SW480 (cell line): ENCODE results near the gene RMI2.
"Not testable (repeated sequence)": the region's sequence is repeated elsewhere in the genome, so short reads cannot be mapped to it uniquely, and the experiment has no call there.

Experiments used
- DNase-seq: peaks from one replicate; pipeline ENCODE4 v3.0.0-alpha.2; 2016; ENCODE audit warnings: low spot score

Gene RMI2

DNA sequence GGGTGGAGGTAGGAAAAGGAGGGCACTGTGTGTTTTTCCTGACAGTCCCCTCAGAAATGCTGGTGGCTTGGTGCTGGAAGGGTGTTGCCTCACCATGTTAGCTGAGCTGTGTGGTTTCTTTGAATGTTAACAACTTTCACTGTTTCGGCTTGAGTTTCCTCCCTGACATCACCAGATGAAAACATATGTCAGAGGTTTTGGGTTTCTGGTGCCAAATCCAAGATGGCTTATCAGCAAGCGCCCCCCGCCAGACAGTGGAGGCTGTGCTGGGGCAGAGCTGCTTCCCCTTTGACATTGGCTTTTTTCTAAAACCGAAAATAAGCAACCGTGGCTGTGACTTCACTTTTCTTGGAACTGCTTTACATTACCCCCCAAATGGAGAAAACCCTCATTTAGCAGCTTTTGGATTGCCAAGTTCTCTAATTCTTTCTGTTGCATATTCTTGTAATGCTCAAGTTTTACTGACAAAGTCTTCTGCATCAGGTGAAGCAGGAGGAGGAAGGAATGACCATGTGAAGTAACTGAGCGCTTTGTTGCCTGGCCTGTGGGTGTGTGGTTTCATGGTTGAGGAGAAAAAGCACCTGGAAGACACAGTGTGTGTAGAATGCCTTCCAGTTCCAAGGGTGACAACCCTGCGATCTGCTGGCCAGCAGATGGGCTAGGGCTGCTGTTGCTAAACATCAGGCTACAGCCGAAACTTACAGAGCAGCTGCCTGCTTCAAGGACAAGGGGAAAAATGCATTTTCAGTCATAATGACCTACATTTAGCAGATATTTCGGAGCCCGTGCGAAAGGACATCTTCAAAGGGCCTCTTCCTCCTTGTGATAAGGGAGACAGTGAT lies 9.7 kb downstream of the RMI2 start:
- DNase-seq = no peak

DNA sequence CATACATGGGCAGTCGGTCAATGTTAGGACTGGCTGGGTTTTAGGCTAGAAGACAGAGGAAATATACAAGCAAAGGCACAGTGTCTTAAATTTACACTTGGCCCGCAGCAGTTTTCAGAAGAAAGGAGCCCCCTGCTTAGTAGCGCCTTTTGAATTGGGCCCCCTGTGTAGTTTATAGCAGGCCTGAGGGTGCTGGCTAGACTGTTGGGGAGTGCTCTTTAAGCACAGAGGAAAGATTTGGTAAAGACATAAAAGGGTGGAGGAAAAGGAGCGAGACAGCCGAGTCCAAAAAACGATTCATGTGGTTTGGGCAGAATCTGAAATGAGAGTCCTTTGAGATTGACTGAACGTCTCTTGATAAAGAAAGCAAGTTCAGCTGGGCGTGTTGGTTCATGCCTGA lies 10.6 kb downstream of the RMI2 start:
- DNase-seq = no peak

DNA sequence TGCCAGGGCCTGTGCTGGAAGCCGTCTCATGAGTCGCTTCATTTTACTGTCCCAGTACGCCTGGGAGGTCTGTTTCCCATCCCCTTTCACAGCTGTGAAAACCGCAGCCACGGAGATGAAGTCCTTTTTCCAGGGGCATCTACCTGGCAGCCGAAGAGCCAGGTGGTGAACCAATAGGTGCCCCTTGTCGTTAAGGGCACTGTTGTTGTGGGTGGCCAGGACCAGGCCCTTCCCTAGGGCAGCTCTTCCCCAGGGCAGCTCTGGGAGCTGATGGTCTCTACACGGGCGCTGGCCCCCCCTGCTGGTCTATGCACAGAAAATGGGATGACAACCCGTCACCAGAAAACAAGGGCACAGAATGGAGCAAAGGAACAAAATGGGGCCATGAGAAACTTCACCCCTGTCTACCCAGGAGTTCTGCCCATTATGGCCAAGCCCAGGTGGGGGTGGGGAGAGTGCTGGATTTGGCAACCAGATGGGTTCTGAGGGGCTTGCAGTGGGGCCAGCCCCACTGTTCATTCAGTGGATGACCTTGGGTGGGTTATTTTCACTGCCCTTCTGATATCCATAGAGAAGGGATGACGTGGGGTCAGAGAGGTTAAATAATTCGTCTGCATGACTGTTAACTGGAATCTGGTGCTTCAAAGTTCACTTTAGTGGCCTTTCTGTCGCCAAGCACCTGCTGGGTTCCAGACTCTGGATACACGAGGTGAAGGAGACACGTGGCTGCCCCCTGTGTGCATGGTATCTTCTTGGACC lies 11.5 kb downstream of the RMI2 start:
- peak; percentile 47 for DNase-seq

DNA sequence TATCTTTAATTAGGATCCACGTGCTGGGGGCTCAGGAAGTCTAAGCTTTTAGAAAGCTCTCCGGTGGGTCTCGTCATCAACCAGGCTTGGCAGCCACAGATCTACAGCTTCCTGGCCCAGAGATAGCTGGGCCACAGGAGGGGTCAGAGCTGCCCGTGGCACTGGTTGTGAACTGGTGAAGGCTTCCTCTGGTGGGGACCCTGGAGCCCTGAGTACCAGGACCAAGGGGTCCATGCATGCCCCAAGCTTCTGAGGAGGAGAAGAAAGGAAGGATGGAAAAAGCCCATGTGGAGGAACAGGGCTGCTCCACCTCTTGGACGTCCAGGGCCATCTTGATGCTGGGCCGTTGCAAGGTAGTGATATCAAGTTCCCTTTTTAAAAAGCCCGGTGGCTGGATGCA lies 13.3 kb downstream of the RMI2 start:
- DNase-seq = no peak

DNA sequence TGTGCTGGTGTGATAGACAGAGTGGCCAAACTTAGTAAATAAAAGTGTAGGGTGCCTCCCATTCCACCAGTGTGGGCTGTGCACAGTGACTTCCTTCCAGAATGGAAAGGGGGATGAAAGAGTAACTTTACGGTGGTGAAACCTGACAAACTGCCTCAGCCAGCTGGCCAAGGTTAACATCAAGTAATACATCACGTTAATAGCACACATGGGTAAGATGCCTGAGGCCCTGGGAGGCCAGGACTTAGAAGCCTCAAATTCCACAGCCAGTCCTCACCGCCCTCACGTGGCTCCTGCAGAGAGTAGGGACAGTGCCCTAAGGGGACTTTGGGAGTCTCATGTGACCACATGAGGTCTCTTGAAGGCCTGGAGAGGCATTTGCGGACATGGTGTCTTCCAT lies 14.1 kb downstream of the RMI2 start:
- DNase-seq = no peak

DNA sequence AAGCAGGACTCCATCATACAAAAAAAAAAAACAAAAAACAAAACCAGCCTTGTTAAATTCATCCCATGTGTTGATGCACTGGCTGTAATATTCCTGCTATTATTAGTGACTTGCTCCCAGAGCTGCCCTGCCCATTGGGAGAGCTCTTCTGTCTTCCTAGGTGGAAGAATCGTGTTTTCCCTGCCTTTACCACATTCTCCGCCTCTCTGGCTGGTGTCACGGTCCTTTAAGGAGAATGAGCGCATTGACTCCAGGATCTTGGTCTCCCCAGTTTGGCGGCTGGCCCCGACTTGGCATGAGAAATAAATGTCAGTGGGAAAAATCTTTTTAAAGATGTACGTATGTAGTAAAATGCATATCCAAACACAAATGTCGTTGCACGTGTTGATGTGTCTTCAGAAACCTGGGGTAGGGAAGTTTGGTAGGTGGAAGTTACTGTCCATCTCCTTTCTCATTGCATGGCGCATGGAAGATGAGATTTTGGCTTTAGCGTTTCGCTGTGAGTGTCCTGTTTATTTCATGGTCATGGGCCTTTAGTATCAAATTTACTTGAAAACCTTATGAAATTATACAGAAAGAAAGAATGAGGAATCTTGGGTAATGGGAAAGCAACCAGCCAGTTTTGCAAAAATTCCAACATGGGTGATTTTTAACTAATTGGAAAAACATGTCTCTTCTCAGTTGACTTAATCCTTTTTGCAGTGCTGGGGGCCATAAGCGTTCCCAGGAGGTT lies 15.5 kb downstream of the RMI2 start:
- DNase-seq = no peak

DNA sequence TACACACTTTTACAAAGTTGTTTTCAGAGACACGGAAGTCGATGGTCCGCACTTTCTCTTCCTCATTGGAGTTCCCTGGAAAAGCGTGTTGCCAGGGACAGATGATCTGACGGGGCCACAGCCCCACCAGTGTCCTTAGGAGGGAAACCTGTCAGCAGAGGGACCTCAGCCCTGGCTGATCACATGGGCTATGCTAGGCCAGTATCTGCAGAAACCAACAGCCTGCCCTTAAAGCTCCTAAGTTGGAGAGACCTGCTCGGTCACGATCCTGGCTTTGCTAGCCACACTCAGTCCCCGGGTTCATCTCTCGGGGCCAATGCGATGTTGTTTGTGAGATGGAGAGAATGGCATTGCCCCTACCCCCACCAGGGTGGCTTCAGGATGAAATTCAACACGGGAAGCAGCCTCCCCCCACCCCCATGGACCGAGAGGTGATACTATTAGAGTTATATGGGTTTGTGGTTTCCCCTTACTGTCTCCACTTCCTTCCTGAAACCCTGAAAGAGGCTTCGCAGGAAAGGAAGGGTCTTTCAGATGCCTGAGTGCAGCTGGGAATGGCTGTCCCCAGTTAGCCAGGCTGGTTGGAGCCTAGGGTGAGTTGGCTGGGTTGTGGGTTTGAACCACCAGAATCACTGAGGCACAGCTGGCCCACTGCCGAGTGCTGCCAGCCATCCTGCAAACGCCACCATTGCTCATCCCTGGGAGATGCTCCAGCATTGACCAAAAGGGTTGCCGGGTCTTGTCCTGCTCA lies 16.6 kb downstream of the RMI2 start:
- no peak for DNase-seq

DNA sequence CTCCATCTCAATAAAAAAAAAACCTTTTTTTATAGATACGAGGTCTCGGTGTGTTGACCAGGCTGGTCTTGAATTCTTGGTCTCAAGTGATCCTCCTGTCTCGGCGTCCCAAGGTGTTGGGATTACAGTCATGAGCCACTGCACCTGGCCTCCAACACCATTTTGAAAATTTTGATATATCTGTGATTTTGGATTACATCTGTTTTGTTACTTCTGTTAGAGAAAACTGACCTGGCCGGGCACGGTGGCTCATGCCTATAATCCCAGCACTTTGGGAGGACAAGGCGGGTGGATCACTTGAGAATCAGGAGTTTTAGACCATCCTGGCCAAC lies 18.6 kb downstream of the RMI2 start:
- DNase-seq = no peak

DNA sequence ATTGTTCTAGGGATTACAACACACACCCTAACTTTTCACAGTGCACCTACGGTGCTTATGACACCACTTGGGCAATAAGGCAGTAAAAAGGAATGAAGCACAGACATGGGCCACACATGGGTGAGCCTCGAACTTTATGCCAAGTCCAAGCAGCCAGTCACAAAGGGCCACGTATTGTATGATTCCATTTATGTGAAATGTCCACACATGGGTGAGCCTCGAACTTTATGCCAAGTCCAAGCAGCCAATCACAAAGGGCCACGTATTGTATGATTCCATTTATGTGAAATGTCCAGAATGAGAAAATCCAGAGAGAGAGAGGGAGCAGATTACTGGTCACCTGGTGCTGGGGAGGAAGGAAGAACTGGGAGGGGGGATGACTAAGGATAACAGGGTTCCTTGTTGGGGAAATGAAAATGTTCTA lies 22.2 kb downstream of the RMI2 start:
- DNase-seq = no peak

DNA sequence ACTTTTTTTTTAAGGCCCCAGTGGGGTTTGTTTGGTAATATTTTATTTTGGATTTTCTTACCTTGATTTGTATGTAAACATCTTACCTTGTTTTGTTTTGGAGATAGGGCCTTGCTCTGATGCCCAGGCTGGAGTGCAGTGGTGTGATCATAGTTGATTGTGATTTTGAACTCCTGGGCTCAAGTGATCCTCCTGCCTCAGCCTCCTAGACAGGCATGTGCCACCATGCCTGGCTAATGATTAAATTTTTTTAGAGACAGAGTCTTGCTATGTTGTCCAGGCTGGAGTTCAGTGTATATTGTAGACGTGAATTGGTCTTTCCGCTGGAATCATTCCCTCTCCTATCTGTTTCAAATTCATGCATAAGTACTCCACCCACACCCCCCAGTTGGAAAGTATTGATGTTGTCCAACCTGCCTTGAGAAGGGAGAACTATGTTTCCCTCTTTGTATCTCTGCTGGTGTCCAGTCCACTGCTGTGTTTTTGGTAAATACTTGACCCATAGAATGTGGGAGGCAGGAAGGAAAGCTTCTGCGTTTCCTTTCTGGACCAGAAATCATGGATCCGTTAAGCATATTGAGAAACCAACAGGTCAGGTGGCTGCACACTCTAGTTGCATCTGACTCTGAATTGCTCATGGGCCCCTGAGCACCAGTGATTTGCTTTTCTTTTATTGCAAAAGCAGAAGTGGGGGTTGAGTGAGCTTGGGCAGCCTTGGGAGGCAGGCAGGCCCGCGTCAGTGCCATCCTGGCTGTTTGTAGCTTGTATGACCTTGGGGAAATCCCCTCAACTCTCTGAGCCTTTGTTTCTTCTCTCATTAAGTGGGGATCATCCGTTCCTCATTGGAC lies 25.0 kb downstream of the RMI2 start:
- DNase-seq = no peak

DNA sequence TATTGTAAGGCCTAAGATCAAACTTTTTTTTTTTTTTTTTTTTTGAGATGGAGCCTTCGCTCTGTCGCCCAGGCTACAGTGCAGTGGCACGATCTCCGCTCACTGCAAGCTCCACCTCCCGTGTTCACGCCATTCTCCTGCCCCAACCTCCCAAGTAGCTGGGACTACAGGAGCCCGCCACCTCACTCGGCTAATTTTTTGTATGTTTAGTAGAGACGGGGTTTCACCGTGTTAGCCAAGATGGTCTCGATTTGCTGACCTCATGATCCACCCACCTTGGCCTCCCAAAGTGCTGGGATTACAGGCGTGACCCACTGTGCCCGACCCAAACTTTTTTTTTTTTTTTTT lies 25.6 kb downstream of the RMI2 start:
- DNase-seq = not testable (repeated sequence)

DNA sequence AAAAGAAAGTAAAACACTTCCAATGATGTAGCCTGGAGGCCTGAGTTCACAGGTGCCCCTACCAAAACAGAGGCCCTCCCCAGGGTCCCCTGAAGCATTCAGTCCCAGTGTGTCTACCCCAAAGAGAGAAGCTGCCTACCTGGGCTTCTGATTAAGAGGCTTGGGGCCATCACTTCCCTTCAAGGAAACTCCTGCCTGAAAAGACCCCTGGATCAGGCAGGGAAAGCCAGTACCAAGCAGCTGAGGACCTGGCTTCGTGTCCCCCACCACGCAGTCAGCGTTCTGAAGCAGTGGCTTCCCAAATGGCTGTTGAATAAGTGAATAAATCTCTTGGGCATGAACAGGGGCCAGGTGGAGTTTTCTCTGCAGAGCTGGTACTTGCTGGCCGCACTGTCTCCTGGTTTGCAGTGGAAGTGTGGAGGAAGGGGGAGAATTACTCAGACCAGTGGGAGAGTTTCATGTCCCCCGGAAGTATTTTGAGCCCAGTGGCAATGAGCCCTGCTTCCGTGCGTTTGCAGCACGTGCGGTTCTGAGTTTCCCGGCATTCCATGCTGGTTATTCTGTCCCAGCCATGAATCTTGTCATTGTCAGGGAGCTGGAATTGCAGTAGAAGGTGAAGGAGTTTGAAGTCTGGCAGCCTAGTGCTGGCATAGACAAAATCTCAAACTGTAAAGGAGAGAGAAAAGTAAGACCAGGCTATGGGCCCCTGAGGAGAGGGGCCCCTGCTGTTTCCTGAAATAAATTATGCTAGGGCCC lies 27.0 kb downstream of the RMI2 start:
- DNase-seq = no peak

DNA sequence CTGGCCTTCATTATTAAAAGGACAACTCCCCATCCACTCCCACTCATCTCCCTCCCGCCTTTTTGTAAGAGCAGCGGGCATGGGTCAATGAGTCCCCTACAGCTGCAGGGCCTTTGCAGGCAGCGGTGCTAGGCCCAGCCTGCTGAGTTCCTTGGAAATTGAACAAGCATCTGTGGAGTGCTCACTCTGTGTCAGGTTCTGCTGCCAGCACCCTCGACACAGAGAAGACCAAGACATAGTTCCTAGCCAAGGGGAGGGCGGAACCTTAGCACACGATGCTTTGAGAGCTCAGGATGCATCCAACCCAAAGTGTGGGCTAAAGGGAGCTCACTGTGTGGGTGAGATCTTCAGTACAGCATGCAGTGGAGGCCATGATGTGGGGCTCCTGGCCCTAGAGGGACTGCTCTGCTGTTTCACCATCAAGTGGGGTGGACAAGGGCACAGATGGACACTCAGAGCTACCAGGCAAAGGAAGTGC lies 27.6 kb downstream of the RMI2 start:
- DNase-seq = no peak

DNA sequence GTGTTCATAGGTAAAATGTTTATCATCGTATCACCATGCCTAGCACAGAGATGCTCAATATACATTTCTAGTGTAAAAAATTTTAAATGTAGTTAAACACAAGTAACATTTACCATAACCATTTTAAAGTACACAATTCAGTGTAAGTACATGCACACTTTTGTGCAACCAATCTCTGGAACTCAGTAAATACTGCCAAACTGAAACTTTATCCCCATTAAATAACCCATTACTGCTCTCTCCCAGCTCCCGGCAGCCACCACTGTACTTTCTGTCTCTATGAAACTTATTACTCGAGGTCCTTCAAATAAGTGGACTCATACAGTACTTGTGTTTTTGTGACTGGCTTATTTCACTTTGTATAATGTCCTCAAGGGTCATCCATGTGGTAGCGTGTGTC lies 29.0 kb downstream of the RMI2 start:
- DNase-seq = no peak

DNA sequence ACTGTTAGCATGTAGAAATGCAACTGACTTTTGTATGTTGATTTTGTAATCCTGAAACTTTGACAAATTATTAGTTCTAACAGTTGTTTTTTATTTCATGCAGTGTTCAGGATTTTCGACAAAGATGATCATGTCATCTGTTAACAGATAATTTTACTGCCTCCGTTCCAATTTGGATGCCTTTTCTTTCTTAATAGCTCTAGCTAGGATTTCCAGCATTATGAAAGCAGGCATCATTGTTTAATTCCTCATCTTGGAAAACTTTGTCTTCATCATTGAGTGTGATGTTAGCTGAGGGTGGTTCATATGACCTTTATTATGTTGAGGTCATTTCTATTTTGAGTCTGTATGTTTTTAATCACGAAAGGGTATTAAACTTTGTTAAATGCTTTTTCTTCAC lies 31.9 kb downstream of the RMI2 start:
- DNase-seq = no peak

DNA sequence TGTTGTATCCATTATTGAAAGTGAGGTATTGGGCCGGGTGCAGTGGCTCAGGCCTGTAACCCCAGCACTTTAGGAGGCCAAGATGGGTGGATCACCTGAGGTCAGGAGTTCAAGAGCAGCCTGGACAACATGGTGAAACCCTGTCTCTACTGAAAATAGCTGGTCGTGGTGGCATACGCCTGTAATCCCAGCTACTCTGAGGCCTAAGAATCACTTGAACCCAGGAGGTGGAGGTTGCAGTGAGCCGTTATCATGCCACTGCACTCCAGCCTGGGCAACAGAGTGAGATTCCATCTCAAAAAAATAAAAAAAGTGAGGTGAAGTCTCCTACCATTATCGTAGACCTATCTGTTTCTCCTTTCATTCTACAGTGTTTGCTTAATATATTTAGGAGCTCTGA lies 33.7 kb downstream of the RMI2 start:
- not testable (repeated sequence) for DNase-seq

DNA sequence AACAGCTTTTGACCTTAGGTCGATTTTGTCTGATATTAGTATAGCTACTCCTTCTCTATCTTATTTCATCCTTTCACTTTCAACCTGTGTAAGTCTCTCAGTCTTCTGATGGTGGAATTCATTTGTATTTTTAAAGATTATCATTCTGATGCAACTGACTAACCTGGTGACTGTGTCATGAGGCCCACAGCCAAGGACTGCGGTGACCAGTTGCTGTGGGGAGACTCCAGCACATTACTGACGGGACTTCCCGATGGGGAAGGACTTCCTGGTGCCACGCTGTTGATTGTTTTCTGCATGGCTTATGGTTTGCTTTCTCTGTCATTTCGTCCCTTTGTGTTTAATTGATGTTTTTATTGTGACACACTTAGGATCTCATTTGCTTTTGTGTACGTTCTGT lies 34.2 kb downstream of the RMI2 start:
- no peak for DNase-seq

DNA sequence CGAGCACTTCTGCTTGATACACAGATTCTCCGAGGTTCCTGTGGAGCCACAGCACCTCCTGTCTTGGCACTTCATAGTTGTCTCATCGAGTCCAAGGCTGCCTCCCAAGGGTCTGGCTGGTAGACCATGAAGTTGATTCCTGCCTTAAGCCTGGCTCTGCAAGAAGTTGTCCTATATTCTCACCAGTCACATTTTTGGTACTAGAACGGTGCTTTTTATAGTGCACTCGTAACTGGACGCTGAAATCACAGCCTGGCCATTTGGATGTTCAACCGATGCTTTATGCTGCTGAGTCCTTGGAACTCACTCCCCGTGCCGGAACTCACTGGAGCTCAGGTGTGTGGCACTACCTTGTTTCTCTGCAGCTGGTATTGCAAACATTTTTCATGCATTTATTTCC lies 35.6 kb downstream of the RMI2 start:
- no peak for DNase-seq

DNA sequence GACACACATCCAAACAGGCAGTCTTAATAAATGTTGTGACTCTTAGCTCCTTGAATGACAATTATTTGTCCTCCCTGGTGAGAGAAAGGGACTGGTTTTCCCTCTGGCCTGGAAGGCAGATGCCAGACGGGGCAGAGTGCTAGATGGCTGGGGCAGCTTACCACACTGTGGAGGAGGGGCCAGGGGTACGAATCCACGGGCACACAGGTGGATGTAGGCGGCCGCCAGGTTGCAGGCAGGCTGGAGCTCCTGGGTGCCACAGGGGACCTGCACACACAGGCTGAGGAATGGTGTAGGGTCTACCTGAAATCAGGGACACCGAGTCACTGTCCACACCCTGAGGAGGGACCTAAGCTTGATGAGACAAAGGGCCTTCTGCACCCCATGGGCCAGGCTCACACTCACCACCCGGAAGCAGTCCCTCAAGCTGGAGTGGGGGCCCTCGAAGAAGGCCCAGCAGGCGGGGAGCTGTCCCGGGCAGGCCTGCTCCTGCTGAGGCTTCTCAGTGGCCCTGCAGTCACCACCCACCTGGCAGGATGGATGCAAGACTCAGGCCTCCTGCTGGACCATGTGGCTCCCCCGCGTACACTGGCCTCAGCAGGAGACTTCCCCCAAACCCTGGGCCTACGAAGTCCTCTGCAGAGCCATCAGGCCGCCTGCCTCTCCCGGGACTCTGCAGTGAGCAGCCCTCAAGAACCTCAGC lies 38.4 kb downstream of the RMI2 start:
- no peak for DNase-seq
